Superior temporal gyrus (tissue), 1 donor: ENCODE data around the gene IFITM5.
"Not testable (repeated sequence)": the region's sequence is repeated elsewhere in the genome, so short reads cannot be mapped to it uniquely, and the experiment has no call there.

Experiments
- DNase-seq: peaks from one replicate; pipeline ENCODE4 v3.0.0-alpha.2; 2016; ENCODE audit errors: extremely low spot score

Gene IFITM5

DNA sequence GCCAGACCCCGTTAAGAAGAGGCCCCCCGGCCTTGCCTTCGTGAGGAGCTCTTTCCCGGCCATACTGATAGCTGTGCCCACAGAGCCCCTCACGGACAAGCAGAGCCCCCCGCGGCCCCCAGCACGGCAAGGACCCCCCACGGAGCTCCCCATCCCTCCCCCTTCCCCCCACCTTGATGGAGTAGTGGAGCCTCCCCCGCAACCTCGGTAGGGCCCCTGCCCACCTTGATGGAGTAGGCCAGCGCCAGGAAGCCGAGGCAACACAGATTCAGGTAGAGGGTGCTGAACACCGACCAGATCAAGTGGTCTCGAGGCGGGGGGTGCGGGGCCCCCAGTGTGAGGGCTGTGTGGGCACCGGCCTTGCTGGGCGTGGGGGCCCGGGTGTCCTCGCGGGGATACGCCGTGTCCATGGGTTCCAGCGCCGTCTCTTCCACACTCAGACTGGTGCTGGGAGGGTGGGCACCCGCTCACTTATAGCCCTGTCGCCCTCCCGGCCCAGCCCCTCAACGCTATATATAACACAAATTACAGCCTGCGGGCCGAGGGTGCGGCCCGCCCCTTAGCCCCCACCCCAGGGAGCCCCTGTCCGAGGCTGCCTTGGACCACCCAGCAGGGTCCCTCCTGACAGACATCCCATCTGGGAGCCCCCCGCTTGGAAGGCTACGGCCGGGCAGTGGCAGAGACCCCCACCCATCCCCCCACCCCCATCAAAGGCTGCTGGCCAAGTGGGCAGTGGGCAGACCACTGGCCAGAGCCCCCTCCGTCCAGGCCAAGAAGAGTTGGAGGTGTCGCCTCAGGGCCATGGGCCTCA, at the start of gene IFITM5:
IFITM5 (minus strand) TSS at position 446 of the 811 bp plus-strand sequence; CDS start at position 410, 36 bp downstream.
- no peak for DNase-seq

DNA sequence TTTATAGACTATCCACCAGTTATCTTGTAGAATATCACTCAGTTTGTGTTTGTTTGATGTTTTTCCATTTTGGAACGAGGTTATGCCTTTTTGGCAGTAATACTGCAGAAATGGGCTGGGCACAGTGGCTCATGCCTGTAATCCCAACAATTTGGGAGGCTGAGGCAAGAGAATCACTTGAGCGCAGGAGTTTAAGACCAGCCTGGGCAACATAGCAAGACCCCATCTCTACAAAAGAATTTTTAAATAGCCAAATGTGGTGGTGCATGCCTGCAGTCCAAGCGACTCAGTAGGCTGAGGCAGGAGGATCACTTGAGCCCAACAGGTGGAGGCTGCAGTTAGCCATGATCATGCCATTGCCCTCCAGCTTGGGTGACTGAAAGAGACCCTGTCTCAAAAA, 47.2 kb upstream of the IFITM5 start:
- DNase-seq = no peak

DNA sequence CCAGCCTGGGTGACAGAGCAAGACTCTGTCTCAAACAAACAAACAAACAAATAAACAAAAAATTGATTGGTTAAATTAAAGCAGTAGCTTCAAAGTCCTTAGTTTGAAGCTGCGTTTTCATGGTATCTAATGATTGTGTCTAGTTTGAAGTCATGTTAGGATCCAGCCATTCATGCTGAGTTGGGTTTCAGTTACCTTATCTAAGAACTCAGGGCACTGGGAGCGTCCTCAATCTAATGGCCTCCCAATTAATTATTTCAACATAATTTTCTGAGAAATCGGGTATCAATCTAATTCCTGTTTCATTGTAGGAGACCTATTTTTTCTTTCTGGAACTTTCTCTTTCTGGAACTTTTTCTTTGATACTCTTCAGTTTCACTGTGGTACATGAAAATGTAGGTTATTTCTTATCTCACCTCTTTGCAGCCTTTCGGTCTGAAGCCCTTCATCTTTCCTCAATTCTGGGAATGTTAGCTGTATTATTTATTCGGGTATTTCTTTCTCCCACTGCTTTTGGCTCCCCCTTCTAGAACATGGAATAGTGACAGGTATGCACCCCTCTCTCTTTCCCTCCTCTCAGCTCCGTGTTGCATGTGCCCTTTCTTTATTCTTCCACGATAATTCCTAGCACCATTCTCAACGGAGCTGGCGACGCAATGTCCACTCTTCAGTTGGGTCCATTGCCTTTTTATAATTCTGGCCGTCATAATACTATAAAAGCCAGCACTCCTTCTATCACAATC, 45.7 kb upstream of the IFITM5 start:
- no peak for DNase-seq

DNA sequence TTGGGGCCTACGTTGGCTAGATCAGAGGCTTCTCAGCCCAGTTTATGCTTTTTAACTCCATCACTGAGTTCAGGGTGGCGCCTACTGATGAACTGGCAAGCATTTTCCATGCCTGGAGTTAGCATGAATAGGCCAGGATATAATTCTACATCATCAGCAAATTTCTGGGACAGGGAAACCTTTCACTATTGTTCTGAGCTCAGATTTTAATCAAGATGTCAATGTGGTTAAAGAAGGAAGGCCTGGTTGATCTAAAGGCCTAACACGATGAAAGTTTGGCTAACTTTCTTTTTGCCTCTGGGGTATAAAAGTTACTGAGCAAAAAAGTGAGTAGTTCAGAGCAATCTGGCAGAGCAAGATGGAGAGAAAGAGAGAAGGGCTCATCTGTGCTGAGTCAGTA, 43.0 kb upstream of the IFITM5 start:
- no peak for DNase-seq

DNA sequence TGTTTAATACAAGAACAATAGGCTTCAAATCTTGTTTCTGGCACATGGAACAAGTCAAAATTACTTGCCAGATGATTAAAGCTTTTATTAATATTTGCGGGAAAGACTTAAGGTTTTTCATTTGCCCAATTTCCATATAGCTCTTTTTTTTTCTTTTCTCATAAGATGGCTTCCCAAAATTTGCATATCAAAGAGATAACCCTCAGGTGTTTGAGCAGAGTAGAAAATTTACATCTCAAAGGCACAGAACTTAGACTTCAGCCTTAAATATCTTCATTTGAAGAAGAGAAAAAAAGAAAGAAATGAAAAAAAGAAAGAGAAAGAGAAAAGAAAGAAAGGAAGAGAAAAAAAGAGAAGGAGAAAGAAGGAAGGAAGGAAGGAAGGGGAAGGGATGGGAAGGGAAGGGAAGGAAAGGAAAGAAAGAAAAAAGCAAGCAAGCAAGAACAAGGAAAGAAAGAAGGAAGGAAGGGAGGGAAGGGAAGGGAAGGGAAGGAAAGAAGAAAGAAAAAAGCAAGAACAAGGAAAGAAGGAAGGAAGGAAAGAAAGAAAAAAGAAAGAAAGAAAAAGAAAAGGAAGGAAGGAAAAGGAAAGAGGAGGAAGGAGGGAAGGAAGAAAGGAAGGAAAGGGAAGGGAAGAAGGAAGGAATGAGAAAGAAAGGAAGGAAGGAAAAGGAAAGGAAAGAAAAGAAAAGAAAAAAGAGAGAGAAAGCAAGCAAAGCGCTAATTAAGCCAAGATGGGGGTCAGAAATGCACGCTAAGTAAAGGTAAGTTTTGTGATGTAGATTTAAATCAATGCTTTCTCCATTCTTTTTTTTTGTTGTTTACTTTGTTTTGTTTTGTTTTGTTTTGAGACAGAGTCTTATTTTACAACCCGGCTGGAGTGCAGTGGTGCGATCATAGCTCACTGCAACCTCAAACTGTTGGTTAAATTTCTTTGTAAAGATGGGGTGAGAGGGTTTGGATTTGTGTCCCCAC, 41.5 kb upstream of the IFITM5 start:
- DNase-seq = no peak

DNA sequence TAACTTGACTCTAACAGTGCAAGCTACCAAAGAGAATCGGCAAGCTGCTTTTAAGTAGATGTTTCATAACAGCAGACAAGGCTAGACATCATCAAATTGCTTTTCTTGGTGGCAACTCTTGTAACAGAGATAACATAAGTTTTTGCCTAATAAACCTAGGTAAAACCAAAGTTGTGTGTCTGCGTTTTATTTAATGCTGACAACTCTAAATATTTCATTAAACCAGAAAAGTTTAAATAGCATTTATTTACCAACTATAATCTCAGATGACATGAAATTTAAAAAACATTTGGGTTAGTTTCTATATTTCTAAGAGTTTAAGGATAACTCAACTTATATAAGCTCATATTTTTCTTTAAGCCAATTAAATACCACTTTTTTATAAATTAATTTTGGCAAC, 40.6 kb upstream of the IFITM5 start:
- DNase-seq = no peak

DNA sequence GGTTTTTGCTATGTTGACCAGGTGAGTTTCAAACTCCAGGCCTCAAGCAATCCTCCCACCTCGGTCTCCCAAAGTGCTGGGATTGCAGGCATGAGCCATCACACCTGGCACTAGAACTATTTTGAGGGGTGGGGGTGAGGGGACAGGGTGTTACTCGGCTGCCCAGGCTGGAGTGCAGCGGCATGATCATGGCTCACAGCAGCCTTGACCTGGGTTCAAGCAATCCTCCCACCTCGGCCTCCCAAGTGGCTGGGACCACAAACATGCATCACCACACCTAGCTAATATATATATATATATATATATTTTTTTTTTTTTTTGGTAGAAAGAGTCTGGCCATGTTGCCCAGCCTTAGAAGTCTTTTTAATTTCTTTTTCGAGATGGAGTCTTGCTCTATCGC, 38.4 kb upstream of the IFITM5 start:
- DNase-seq = no peak

DNA sequence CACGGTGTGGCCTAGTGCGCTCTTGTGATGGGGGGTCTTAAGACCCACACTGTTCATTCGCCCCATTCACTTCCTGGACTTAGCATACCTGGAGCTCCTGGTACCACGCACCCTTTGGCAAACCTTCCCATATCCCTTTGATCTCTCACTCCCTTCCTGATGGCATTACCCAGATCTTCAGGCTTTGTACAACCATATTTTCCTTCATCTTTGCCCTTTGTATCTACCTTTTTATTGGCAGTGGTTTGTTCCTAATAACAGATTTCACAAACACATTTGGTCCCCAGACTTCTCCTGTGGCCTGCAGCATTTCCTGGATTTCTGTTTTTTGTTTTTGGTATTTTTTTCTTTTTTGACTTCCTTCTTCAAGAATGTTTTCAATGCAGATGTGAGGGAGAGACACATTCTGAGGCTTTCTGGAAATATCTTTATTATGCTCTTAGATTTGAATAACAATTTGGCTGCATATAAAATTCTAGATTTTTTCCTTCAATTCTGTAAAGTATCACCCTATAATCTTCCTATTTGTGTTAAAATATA, 37.4 kb upstream of the IFITM5 start:
- no peak for DNase-seq

DNA sequence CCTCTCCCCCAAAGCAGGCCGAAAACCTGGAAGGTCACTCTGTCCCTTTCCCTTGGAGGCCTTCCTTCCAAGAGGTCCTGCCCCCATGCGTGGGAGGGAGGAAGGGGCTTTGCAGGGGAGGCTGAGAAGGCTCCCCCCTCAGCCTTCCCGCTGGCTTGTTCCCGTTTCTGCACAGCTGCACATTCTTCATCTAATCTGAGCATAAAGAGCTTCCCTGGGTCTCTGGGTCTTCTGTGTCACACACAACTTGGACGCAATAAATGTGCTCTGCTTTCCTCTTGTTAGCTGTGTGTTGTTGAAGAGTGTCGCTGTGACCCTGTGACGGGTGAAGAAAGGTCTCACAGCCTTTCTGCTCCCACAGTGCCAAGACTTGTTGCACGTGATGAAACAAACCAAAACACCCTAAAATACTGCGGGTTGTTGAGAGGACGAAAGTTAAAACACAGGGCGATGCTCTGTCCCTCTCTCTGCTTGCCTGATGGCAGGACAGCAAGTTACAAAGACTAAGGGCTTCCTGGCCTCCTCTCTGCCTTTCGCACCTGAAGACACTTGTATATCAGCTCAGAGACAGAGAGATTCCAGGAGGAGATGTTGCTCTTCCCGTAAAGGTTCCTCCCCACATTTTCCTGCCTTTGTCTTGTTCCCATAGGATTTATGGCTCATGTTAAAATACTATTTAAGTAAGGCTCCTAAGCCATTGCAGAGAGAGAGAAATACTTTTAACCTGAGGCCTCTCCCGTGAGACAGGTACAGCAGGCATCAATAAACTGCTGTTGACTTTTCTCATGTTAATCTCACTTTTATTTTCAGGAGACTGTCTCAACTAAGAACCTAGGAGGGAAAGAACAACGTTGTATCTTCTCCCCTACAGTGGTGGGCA, 36.7 kb upstream of the IFITM5 start:
- no peak for DNase-seq

DNA sequence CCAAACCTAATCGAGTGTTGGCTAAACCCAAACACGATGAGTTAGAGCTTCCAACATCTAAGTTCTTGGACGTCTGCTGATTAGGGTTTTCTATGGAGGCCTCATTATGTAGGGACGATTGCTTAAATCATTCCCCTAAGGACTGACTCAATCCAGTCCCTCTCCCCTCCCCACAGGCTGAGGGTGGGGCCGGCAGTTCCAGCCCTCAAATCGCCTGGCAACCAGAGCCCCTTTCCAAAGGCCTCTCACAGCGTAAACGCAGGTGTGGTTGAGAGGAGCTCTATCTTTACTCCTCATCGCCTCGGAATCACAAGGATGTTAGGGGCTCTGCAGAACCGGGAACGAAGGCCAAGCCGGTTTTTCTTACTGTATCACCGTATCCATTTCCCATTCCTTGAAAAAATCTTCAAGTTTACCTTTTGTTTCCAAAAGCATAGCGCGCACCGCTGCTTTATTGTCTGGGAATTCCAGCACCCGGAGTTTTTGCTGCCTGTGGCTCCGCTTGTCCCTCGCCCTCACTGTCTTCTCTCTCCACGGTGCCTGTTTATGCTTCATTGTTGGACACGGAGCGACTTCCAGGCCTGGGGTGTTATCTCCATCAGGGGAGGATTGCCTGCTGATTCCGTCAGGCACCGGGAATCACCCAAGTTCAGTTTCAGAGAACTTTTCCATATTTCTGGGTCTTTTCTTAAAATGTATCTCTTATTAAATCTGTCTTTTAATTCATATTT, 35.1 kb upstream of the IFITM5 start:
- no peak for DNase-seq

DNA sequence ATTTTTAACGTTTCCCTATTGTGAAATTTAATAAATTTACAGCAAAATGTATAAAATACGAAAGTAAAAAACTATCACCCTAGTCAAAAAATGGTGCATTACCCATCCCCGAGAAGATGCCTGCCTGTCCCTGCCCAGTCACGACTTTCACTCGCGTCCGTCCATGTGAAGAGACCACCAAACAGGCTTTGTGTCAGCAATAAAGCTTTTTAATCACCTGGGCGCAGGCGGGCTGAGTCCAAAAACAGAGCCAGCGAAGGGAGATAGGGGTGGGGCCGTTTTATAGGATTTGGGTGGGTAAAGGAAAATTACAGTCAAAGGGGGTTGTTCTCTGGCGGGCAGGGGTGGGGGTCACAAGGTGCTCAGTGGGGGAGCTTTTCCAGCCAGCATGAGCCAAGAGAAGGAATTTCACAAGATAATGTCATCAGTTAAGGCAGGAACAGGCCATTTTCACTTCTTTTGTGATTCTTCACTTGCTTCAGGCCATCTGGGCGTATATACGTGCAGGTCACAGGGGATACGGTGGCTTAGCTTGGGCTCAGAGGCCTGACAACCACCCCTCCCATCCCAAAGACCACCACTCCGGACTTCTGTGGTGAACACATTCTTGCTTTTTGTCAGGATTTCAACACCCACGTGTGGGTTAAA, 34.4 kb upstream of the IFITM5 start:
- not testable (repeated sequence) for DNase-seq

DNA sequence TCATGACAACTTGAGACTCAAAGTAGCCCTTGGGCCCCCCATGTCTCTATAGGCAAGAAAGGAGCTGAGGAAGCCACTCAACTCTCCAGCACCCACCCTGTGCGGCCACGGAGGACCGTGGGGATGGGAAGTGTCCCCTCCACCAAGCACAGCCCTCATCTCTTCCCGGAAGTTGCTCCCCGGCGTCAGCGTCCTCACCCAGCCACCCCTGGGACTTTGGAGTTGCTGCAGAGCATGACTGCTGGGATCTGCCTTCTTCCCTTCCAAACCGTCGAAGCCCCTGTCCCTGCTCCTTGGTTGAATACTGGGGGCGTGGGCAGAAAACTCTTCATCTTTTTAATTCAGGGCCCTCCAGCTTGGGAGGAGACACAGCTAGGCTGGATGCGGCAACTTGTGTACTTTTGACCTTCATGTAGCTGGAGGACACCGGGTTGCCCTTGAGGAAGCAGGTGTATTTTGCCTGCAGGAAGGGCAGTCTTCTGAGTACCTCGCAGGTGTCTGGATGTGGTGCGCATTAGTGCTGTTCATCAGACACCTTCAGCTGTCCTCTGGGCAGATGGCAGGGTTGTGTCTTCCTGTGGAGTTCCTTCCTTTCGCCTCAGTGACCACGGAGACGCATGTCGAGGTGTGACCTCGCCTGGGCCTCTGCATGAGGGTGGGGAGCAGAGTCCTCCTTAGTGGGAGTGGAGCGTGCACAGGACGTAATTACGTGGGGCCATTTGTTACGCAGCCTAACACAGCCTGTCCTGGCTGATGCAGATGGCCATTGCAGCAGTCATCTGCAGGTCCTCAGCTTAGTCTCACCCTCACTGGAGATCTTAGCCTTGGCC, 33.5 kb upstream of the IFITM5 start:
- DNase-seq = no peak

DNA sequence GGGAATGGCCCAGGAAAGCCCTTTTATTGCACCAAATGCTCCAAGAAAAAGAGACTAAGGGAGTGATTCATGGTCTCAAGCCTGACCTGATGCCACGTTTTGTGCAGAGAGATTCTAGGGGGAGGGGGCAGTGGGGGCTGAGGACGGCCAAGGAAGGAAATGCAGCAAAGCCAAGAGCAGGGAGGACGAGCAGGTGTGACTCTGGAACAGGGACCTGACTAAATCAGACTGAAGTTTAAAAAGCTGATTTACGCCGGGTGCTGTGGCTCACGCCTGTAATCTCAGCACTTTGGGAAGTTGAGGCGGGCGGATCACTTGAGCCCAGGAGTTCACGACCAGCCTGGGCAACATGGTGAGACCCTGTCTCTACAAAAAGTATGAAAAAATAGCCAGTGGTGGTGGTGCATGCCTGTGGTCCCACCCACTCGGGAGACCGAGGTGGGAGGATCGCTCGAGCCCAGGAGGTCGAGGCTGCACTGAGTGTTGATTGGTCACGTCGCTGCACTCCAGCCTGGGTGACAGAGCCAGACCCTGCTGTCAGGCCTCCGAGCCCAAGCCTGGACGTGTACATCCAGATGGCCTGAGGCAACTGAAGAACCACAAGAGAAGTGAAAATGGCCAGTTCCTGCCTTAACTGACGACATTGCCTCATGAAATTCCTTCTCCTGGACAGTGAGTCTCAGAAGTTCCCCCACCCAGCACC, 32.2 kb upstream of the IFITM5 start:
- no peak for DNase-seq

DNA sequence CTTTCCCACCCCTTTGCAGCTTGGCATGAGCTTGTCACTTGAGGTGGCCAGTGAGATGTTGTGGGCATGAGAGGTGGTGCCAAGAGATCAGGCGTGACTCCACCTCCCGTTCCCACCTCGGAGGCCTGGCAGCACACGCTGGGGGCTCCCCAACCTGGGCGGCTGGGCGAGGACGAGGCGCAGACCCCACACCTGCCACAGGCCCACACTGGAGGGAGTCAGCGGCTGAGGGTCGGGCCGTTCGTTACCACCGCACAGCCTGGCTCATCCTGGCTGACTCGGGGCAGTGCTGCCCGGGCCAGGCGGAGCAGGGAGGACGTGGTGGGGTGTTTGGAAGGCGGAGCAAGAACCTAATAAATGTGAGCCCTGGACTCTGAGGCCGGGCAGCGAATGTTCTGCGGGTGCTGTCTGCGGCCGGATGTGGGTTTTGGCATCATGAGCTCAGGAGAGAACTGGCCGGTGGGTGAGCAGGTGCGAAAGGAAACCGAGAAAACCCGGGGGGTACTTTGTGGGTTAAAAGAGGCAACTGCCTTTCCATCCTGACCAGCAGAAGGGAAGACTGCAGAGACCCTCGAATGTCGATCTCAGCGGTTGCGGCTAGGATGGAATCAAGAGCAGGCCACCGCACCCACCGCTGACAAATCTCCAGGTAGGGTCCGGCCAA, 31.5 kb upstream of the IFITM5 start:
- no peak for DNase-seq

DNA sequence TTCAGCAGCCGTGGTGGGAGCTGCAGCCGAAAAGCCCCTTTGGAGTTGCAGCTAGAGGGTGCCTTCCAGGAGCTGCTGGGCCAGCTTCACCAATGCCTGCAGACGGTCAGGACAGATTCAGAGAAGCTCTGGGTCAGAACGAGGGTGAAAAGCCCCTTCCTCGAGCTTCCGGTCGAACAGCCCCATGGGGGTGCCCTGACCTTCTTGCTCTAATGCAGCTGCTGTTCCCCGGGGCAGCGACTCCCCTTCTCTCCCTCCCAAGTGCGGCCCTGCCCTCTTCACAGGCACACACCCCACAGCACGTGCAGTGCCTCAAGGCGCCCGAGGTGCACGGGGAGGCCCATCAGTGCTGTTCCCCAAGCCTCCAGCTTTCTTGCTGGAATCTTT, 31.0 kb upstream of the IFITM5 start:
- DNase-seq = no peak

DNA sequence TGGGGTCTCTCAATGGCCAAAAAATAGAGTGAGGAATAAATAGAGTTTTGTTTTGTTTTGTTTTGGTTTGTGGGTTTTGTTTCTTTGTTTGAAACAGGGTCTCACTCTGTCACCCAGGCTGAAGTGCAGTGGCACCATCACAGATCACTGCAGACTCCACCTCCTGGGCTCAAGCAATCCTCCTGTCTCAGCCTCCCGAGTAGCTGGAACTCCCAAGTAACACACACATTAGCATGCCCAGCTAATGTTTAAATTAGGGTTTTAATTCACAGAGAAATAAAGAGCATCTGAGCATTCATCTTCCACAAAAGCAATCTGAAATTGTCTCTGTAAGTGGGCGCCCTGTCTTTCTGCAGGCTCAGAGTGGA, 30.5 kb upstream of the IFITM5 start:
- no peak for DNase-seq

DNA sequence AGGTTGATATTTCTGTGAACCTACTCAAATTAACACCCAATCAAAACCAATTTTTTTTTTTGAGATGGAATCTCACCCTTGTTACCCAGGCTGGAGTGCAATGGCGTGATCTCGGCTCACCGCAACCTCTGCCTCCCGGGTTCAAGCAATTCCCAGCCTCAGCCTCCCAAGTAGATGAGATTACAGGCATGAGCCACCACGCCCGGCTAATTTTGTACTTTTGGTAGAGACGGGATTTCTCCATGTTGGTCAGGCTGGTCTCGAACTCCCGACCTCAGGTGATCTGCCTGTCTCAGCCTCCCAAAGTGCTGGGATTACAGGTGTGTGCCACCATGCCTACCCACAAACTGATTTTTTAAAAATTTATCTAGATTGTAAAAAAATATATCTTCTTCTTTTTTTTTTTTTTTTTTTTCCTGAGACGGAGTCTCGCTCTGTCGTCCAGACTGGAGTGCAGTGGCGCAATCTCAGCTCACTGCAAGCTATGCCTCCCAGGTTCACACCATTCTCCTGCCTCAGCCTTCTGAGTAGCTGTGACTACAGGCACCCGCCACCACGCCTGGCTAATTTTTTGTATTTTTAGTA, 29.3 kb upstream of the IFITM5 start:
- not testable (repeated sequence) for DNase-seq
